ENCODE measurements around the gene PELI3.

DNA sequence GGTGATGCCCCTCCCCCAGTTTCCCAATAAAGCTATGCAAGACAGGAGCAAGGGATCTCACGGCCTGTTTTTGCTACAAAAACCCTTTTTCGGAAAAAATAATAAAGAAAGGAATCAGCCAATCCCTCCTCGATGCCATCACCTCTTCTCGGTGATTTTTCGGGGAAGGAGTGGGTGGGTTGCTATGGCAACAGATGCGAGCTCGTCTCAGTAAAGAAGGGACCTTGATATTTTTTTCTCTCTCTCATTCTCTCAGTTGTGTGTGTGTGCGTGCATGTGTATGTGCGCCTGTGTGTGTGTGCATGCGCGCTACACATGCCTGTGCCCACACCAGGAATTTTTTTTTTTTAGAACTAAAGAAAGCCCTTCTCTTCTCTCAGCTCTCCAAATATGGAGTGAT is 49.7 kb upstream of the PELI3 start:
- TF ChIP-seq CHD4 (IDR thresholded peaks at IDR 0.05) (no peak), POLR2AphosphoS5 (IDR thresholded peaks at IDR 0.05; ENCODE audit: low read length) (no peak), RB1 (IDR thresholded peaks at IDR 0.05; ENCODE audit: borderline replicate concordance) (no peak), NFIC (IDR thresholded peaks at IDR 0.05; ENCODE audit: low read depth, low read length) (no peak), RBBP5 (conservative IDR thresholded peaks at IDR 0.05) (no peak), RAD21 (IDR thresholded peaks at IDR 0.05; ENCODE audit: insufficient read depth, low read depth, low read length) (no peak), SRF (IDR thresholded peaks at IDR 0.05; ENCODE audit: low read depth in 2 of 2, low read length in 2 of 2) (no peak)
- TF ChIP-seq, protein P1, sequence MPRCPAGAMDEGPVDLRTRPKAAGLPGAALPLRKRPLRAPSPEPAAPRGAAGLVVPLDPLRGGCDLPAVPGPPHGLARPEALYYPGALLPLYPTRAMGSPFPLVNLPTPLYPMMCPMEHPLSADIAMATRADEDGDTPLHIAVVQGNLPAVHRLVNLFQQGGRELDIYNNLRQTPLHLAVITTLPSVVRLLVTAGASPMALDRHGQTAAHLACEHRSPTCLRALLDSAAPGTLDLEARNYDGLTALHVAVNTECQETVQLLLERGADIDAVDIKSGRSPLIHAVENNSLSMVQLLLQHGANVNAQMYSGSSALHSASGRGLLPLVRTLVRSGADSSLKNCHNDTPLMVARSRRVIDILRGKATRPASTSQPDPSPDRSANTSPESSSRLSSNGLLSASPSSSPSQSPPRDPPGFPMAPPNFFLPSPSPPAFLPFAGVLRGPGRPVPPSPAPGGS (IDR thresholded peaks at IDR 0.05; ENCODE audit: borderline replicate concordance, insufficient read depth, low read depth, low read length, poor library complexity, severe bottlenecking) = no peak
- TF ChIP-seq, protein P2, sequence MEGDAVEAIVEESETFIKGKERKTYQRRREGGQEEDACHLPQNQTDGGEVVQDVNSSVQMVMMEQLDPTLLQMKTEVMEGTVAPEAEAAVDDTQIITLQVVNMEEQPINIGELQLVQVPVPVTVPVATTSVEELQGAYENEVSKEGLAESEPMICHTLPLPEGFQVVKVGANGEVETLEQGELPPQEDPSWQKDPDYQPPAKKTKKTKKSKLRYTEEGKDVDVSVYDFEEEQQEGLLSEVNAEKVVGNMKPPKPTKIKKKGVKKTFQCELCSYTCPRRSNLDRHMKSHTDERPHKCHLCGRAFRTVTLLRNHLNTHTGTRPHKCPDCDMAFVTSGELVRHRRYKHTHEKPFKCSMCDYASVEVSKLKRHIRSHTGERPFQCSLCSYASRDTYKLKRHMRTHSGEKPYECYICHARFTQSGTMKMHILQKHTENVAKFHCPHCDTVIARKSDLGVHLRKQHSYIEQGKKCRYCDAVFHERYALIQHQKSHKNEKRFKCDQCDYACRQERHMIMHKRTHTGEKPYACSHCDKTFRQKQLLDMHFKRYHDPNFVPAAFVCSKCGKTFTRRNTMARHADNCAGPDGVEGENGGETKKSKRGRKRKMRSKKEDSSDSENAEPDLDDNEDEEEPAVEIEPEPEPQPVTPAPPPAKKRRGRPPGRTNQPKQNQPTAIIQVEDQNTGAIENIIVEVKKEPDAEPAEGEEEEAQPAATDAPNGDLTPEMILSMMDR (IDR thresholded peaks at IDR 0.05 in 2 of 3, conservative IDR thresholded peaks at IDR 0.05 in 1 of 3; ENCODE audit: control insufficient read depth in 2 of 3, extremely low read depth in 1 of 3, insufficient read depth in 1 of 3, low read depth in 3 of 3, low read length in 3 of 3) = no peak

Measured in GM12878 (cell line).